Hepatocyte (in vitro differentiated cells): ENCODE data around the gene TMEM81. TPM values are rescaled to one million over a fixed set of nuclear protein-coding genes. Genes with fewer than 3 reads are reported as not detected.

ENCODE experiments used
- DNase-seq: peaks from one replicate; pipeline ENCODE4 v3.0.0-alpha.2; 2016; ENCODE audit warnings: low spot score
- H2AFZ ChIP-seq: fragments of 200-600 bp; sonication (generic); 2 replicates; pipeline ENCODE4 v1.6.0; 2016; ENCODE audit warnings: antibody characterized with exemption, mild to moderate bottlenecking
- H3K27ac ChIP-seq: fragments of 200-600 bp; sonication (generic); 2 replicates; pipeline ENCODE4 v1.5.1; 2016; ENCODE audit warnings: mild to moderate bottlenecking
- H3K27me3 ChIP-seq: fragments of 200-600 bp; sonication (generic); 2 replicates; pipeline ENCODE4 v1.6.1; 2016
- H3K36me3 ChIP-seq: fragments of 200-600 bp; sonication (generic); replicated peaks from 2 replicates; pipeline ENCODE4 v1.5.1; 2016; ENCODE audit warnings: low read depth; ENCODE audit not compliant: insufficient read depth
- H3K4me1 ChIP-seq: fragments of 200-600 bp; sonication (generic); 2 replicates; pipeline ENCODE4 v1.5.1; 2016; ENCODE audit warnings: mild to moderate bottlenecking, moderate library complexity; ENCODE audit not compliant: insufficient read depth
- H3K4me2 ChIP-seq: fragments of 200-600 bp; sonication (generic); 2 replicates; pipeline ENCODE4 v1.6.0; 2016
- H3K4me3 ChIP-seq: fragments of 200-600 bp; sonication (generic); 2 replicates; pipeline ENCODE4 v1.5.1; 2016; ENCODE audit warnings: mild to moderate bottlenecking
- H3K79me2 ChIP-seq: fragments of 200-600 bp; sonication (generic); 2 replicates; pipeline ENCODE4 v1.6.0; 2017; ENCODE audit warnings: mild to moderate bottlenecking
- H3K9me2 ChIP-seq: fragments of 200-600 bp; sonication (generic); replicated peaks from 2 replicates; pipeline ENCODE4 v1.6.0; 2017; ENCODE audit warnings: mild to moderate bottlenecking; ENCODE audit not compliant: insufficient read depth
- H3K9me3 ChIP-seq: fragments of 200-600 bp; sonication (generic); 2 replicates; pipeline ENCODE4 v1.5.1; 2016; ENCODE audit warnings: low read depth, mild to moderate bottlenecking
- H4K20me1 ChIP-seq: fragments of 200-600 bp; sonication (generic); 2 replicates; pipeline ENCODE4 v1.6.0; 2016; ENCODE audit warnings: mild to moderate bottlenecking; ENCODE audit not compliant: insufficient read depth, poor library complexity, severe bottlenecking
- CTCF ChIP-seq: fragments of 200-600 bp; sonication (generic); IDR thresholded peaks from 2 replicates; pipeline ENCODE4 v1.5.1; 2016; ENCODE audit warnings: antibody characterized with exemption, mild to moderate bottlenecking; ENCODE audit not compliant: poor library complexity
- EZH2 ChIP-seq: fragments of 200-600 bp; sonication (generic); IDR thresholded peaks from 2 replicates; pipeline ENCODE4 v1.6.1; 2016; ENCODE audit warnings: antibody characterized with exemption, mild to moderate bottlenecking, borderline replicate concordance
- EZH2phosphoT487 ChIP-seq: fragments of 200-600 bp; sonication (generic); IDR thresholded peaks from one replicate; pipeline ENCODE4 v1.6.1; 2018; ENCODE audit warnings: antibody characterized with exemption, mild to moderate bottlenecking, low read depth, moderate library complexity; ENCODE audit not compliant: unreplicated experiment, severe bottlenecking
- WGBS: methylation state at CpG from one replicate; pipeline ENCODE4 v1.1.6; 2016; ENCODE audit warnings: low lambda C conversion rate; ENCODE audit errors: missing lambda C conversion rate; 5-methylcytosine and 5-hydroxymethylcytosine counted together
- polyA plus RNA-seq: library from polyadenylated mRNA; unstranded; fragments of >200 nt; fragmentation: Nextera tagmentation; extraction: Ambion mirVana; gene quantifications from 2 replicates; pipeline ENCODE4 v1.2.1, GENCODE V29; 2016
- total RNA-seq: library from RNA; depleted of rRNA; stranded (reverse); fragments of >200 nt; gene quantifications from 2 replicates; pipeline ENCODE4 v1.2.3, GENCODE V29; 2014

Gene TMEM81
- total and polyA plus RNA-seq, 2 experiments from 2014 or later: 2.2 TPM; not detected in 1

- H2AFZ ChIP-seq: no peak overlapping the region
- H3K9me2 ChIP-seq: no peaks in the 10 kb centered on the region
- H3K27ac ChIP-seq: no peak overlapping the region
- no peaks in the 10 kb centered on the region for H3K36me3 ChIP-seq
- no peaks in the 10 kb centered on the region for H3K79me2 ChIP-seq
- no peaks in the 10 kb centered on the region for H4K20me1 ChIP-seq
- H3K4me1 ChIP-seq: no peaks in the 10 kb centered on the region
- TF ChIP-seq EZH2 (no peak), CTCF (no peak), EZH2phosphoT487 (no peak)
- DNase-seq: no peak
- WGBS: 91% methylated on average over 9 of the region's 9 CpGs
- no peaks in the 10 kb centered on the region for H3K27me3 ChIP-seq
- no peak overlapping the region for H3K4me2 ChIP-seq
- H3K4me3 ChIP-seq: no peak overlapping the region
- no peaks in the 10 kb centered on the region for H3K9me3 ChIP-seq
These were observed 19.4 kb downstream of the TMEM81 start for GRCh38 chr1:205064741-205065316.

- H3K27me3 ChIP-seq: no peaks in the 10 kb centered on the region
- H4K20me1 ChIP-seq: no peaks in the 10 kb centered on the region
- DNase-seq: no peak
- no peak overlapping the region for H3K4me2 ChIP-seq
- no peaks in the 10 kb centered on the region for H3K79me2 ChIP-seq
- no peak overlapping the region for H2AFZ ChIP-seq
- no peaks in the 10 kb centered on the region for H3K36me3 ChIP-seq
- H3K9me3 ChIP-seq: no peaks in the 10 kb centered on the region
- H3K4me1 ChIP-seq: no peaks in the 10 kb centered on the region
- no peak for TF ChIP-seq CTCF
- no peak for TF ChIP-seq EZH2phosphoT487
- TF ChIP-seq EZH2: no peak
- no peaks in the 10 kb centered on the region for H3K9me2 ChIP-seq
- 85% methylated on average over 10 of the region's 11 CpGs for WGBS
- H3K4me3 ChIP-seq: no peak overlapping the region
- no peak overlapping the region for H3K27ac ChIP-seq
These were observed 20.0 kb downstream of the TMEM81 start for GRCh38 chr1:205064301-205064700.

DNA sequence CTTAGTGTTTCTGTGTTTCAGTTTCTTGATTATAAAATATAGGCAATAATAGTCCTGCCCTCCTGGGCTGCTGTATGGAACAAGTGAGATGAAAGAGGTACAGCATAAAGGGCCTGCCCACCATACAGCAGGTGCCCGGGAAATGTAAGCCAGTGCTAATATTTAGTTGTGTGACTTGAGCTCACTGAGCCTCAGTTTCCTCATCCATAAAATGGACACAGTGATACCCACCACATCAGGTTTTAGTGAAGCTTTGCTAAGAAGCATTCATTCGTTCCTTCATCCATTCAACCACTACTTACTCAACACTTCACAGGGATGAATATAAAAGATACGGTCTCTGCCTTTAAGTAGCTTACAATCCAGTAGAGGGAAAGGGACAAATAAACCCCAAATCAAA lies 21.4 kb downstream of the TMEM81 start:
- TF ChIP-seq EZH2phosphoT487: no peak
- no peak for TF ChIP-seq EZH2
- TF ChIP-seq CTCF: no peak
- no peak overlapping the region for H3K27ac ChIP-seq
- 96% methylated on average over 3 of the region's 3 CpGs for WGBS
- no peaks in the 10 kb centered on the region for H3K36me3 ChIP-seq
- H2AFZ ChIP-seq: no peak overlapping the region
- no peak for DNase-seq
- H3K9me3 ChIP-seq: no peaks in the 10 kb centered on the region
- H3K79me2 ChIP-seq: no peaks in the 10 kb centered on the region
- H3K4me3 ChIP-seq: no peak overlapping the region
- H3K9me2 ChIP-seq: no peaks in the 10 kb centered on the region
- H4K20me1 ChIP-seq: no peaks in the 10 kb centered on the region
- no peaks in the 10 kb centered on the region for H3K4me1 ChIP-seq
- no peaks in the 10 kb centered on the region for H3K27me3 ChIP-seq
- no peak overlapping the region for H3K4me2 ChIP-seq

DNA sequence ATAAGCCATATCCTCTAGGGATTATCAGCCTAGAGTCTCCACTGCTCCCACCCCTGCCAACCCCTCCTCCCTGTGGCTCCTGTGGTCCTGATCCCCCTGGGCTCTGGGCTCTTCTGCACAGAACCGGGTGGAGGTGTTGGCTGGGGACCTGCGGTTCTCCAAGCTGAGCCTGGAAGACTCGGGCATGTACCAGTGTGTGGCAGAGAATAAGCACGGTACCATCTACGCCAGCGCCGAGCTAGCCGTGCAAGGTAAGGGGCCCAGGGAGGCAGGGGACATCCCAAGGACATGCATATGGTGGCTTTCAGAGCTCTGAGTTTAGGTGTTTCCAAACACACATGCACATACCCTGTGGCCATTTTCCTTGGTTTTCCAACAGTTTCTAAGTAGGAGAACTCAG lies 21.9 kb downstream of the TMEM81 start:
- H3K9me2 ChIP-seq: no peaks in the 10 kb centered on the region
- H3K4me3 ChIP-seq: no peak overlapping the region
- no peaks in the 10 kb centered on the region for H3K27me3 ChIP-seq
- TF ChIP-seq EZH2phosphoT487: no peak
- TF ChIP-seq CTCF: no peak
- TF ChIP-seq EZH2: no peak
- H3K9me3 ChIP-seq: no peaks in the 10 kb centered on the region
- no peak overlapping the region for H3K4me2 ChIP-seq
- H2AFZ ChIP-seq: no peak overlapping the region
- no peak overlapping the region for H3K27ac ChIP-seq
- no peaks in the 10 kb centered on the region for H3K79me2 ChIP-seq
- WGBS: 99% methylated on average over 8 of the region's 8 CpGs
- H4K20me1 ChIP-seq: no peaks in the 10 kb centered on the region
- no peaks in the 10 kb centered on the region for H3K4me1 ChIP-seq
- H3K36me3 ChIP-seq: no peaks in the 10 kb centered on the region
- no peak for DNase-seq
